ENCODE results near the gene DAB2. TPM values are rescaled to one million over a fixed set of nuclear protein-coding genes. Genes with fewer than 3 reads are reported as not detected.

DAB2 gene
- polyA plus RNA-seq, 1 donor from 2014 or later, result 0.63 TPM

- Histone ChIP-seq H3F3A (ENCODE audit: insufficient read depth, low read length, poor library complexity, severe bottlenecking) (no peaks in the 10 kb centered on the region), H3K36me3 (ENCODE audit: insufficient read depth, low read length) (no peaks in the 10 kb centered on the region)
Measured at GRCh38 chr5:39373791-39374190, 51.0 kb downstream of the DAB2 start.

GRCh38 chr5:39371367-39371635 lies 53.5 kb downstream of the DAB2 start:
- no peak overlapping the region for H3K4me3 ChIP-seq (ENCODE audit: low read length)
- H3K79me2 ChIP-seq (replicated peaks; ENCODE audit: insufficient read depth, low read length), result no peaks in the 10 kb centered on the region
- H3K4me2 ChIP-seq (ENCODE audit: low read length), result no peak overlapping the region
- no peaks in the 10 kb centered on the region for H4K20me1 ChIP-seq (ENCODE audit: insufficient read depth)
- H3K9me3 ChIP-seq (ENCODE audit: low read length), result no peaks in the 10 kb centered on the region
- H3K9ac ChIP-seq (ENCODE audit: low read length), result no peak overlapping the region
- H3K27me3 ChIP-seq (ENCODE audit: insufficient read depth, low read depth, low read length), result no peaks in the 10 kb centered on the region
- no peaks in the 10 kb centered on the region for H3F3A ChIP-seq (ENCODE audit: insufficient read depth, low read length, poor library complexity, severe bottlenecking)
- H2AFZ ChIP-seq (ENCODE audit: low read depth, low read length), result no peak overlapping the region
- H3K27ac ChIP-seq (ENCODE audit: low read length), result no peak overlapping the region
- H3K36me3 ChIP-seq (ENCODE audit: insufficient read depth, low read length), result no peaks in the 10 kb centered on the region
- no peaks in the 10 kb centered on the region for H3K9me2 ChIP-seq (ENCODE audit: insufficient read depth, low read length)
- TF ChIP-seq EZH2 (IDR thresholded peaks at IDR 0.05; ENCODE audit: borderline replicate concordance, insufficient read depth, low read length, poor library complexity, severe bottlenecking) (no peak), TAF1 (IDR thresholded peaks at IDR 0.05; ENCODE audit: low read depth) (no peak), SMC3 (conservative IDR thresholded peaks at IDR 0.05; ENCODE audit: poor library complexity) (no peak), POLR2AphosphoS5 (IDR thresholded peaks at IDR 0.05) (no peak), CTCF (IDR thresholded peaks at IDR 0.05; ENCODE audit: poor library complexity, severe bottlenecking) (no peak), EP300 (conservative IDR thresholded peaks at IDR 0.05; ENCODE audit: poor library complexity, severe bottlenecking) (no peak), REST (IDR thresholded peaks at IDR 0.05; ENCODE audit: borderline replicate concordance) (no peak)

More at GRCh38 chr5:39373791-39374190, 51.0 kb downstream of the DAB2 start:
- Histone ChIP-seq H3K9me2 (ENCODE audit: insufficient read depth, low read length) (no peaks in the 10 kb centered on the region), H3K79me2 (replicated peaks; ENCODE audit: insufficient read depth, low read length) (no peaks in the 10 kb centered on the region), H3K9me3 (ENCODE audit: low read length) (no peaks in the 10 kb centered on the region), H3K4me2 (ENCODE audit: low read length) (no peak overlapping the region), H3K4me3 (ENCODE audit: low read length) (no peak overlapping the region), H3K9ac (ENCODE audit: low read length) (no peak overlapping the region), H4K20me1 (ENCODE audit: insufficient read depth) (no peaks in the 10 kb centered on the region), H3K27me3 (ENCODE audit: insufficient read depth, low read depth, low read length) (no peaks in the 10 kb centered on the region), H3K27ac (ENCODE audit: low read length) (no peak overlapping the region), H2AFZ (ENCODE audit: low read depth, low read length) (no peak overlapping the region)
- TF ChIP-seq MXI1 (conservative IDR thresholded peaks at IDR 0.05; ENCODE audit: poor library complexity, severe bottlenecking) (no peak), RAD21 (conservative IDR thresholded peaks at IDR 0.05) (no peak), TAF1 (IDR thresholded peaks at IDR 0.05; ENCODE audit: low read depth) (no peak), EZH2 (IDR thresholded peaks at IDR 0.05; ENCODE audit: borderline replicate concordance, insufficient read depth, low read length, poor library complexity, severe bottlenecking) (no peak), REST (IDR thresholded peaks at IDR 0.05; ENCODE audit: borderline replicate concordance) (no peak), CTCF (IDR thresholded peaks at IDR 0.05; ENCODE audit: poor library complexity, severe bottlenecking) (no peak), POLR2AphosphoS5 (IDR thresholded peaks at IDR 0.05) (no peak), SMC3 (conservative IDR thresholded peaks at IDR 0.05; ENCODE audit: poor library complexity) (no peak), EP300 (conservative IDR thresholded peaks at IDR 0.05; ENCODE audit: poor library complexity, severe bottlenecking) (no peak)
